H4 (cell line): Measurements from ENCODE around the gene MYADM. TPM values are rescaled to one million over a fixed set of nuclear protein-coding genes. Genes with fewer than 3 reads are reported as not detected.
"Not testable (repeated sequence)": the region's sequence is repeated elsewhere in the genome, so short reads cannot be mapped to it uniquely, and the experiment has no call there.

Experiments
- DNase-seq: peaks from one replicate; pipeline ENCODE4 v3.0.0-alpha.2; 2015; ENCODE audit warnings: low spot score
- total RNA-seq: library from RNA; depleted of rRNA; stranded (reverse); fragments of >200 nt; shearing (Covaris generic); gene quantifications from 2 replicates; pipeline ENCODE4 v1.2.3, GENCODE V29; 2014

MYADM gene
- total RNA-seq, 1 experiment from 2014 or later: 17.3 TPM

- DNase-seq: peak; percentile 86
Observed at GRCh38 chr19:53868892-53869804, 1.5 kb downstream of the MYADM start.

- not testable (repeated sequence) for DNase-seq
Observed at GRCh38 chr19:53869805-53870484, 2.3 kb downstream of the MYADM start.

GRCh38 chr19:53870485-53870844 lies 2.8 kb downstream of the MYADM start:
- no peak for DNase-seq

GRCh38 chr19:53871454-53871853 lies 3.8 kb downstream of the MYADM start:
- DNase-seq: no peak

- DNase-seq: no peak
Observed at GRCh38 chr19:53872762-53873161, 5.1 kb downstream of the MYADM start.

- DNase-seq: no peak
Observed at GRCh38 chr19:53873773-53874605, 6.3 kb downstream of the MYADM start.

GRCh38 chr19:53874606-53874990 lies 6.9 kb downstream of the MYADM start:
- no peak for DNase-seq

GRCh38 chr19:53875602-53876325 lies 8.1 kb downstream of the MYADM start:
- no peak for DNase-seq

- no peak for DNase-seq
Observed at GRCh38 chr19:53876651-53877224, 9.1 kb downstream of the MYADM start.

- DNase-seq: no peak
Observed at GRCh38 chr19:53877361-53877766, 9.7 kb downstream of the MYADM start.

- DNase-seq: no peak
Observed at GRCh38 chr19:53878776-53879139, 11.1 kb downstream of the MYADM start.

- peak; percentile 88 for DNase-seq
Observed at GRCh38 chr19:53879140-53880081, 11.7 kb downstream of the MYADM start.

- no peak for DNase-seq
Observed at GRCh38 chr19:53880711-53881481, 13.2 kb downstream of the MYADM start.

- DNase-seq: no peak
Observed at GRCh38 chr19:53881482-53882390, 14.1 kb downstream of the MYADM start, which contains the start of gene PRKCG. Gene PRKCG (plus strand): TSS chr19:53882197. CDS start chr19:53882495, 298 bp downstream.

- DNase-seq: no peak
Observed at GRCh38 chr19:53882391-53883050, 14.8 kb downstream of the MYADM start.

- no peak for DNase-seq
Observed at GRCh38 chr19:53883231-53883661, 15.6 kb downstream of the MYADM start.

GRCh38 chr19:53883741-53884140 lies 16.1 kb downstream of the MYADM start:
- DNase-seq: no peak
